ELR (cell line): ENCODE data around the gene AGBL1.

Experiments
- DNase-seq: peaks from one replicate; pipeline ENCODE4 v3.0.0-alpha.2; 2015; ENCODE audit warnings: low read depth

The AGBL1 gene

DNA sequence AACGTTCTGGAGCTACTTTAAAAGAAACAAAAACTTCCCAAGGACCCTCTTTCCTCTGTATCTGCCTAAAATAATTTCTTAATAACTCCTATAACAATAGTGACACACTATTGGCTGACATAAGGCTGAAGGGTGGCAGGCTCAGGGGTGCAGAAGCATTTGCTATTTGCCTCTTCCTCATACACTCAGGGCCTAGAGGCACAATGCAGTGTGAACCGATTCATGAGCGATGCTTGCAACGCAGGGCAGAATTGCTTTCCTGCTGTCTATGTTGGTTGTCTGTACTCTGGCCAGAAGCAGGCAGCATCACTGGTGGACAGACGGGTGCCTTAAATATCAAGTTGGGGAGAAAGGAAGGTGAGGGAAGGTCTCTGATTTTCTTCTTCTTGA lies 157.4 kb downstream of the AGBL1 start:
- DNase-seq = no peak

DNA sequence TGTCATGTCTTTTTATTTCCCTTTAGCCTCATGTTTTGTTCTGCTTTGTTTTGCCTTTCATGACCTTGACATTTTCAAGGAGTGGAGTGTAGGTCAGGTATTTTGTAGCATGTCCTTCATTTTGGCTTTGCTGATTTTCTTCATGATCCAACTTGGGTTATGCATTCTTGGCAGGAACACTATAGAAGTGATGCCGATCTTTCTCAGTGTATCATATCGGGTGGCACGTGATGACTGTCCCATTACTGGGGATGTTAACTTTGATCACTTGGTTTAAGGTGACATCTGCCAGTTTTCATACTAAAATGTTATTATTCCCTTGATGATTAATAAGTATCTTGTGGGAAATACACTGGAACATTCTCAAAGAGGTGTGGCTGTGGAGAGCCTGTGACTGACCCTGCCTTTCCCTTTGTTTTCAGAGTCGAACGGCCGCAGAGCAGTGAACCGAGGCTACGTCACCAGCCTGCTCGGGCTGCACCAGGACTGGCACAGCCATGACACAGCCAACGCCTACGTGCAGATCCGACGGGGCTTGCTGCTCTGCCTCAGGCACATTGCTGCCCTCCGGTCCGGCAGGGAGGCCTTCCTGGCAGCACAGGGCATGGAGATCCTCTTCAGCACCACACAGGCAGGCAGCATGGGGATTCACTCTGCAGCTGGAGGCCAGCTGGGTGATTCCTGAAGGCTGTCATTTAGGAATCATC lies 167.7 kb downstream of the AGBL1 start:
- DNase-seq = no peak

DNA sequence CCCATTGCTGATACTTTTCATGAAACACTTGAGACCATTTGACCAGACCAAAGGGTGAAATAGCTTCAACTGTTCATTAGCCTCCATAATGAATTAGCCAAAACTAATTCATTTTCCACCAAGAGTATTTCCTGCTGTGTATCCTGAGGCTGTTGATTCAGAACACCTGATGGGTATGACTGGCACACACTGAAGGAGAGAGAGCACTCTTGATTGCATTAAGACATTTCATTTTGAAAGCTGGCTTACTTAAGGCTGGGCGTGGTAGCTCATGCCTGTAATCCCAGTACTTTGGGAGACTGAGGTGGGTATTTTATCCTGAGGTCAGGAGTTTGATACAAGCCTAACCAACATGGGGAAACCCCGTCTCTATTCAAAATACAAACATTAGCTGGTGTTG lies 175.6 kb downstream of the AGBL1 start:
- no peak for DNase-seq

DNA sequence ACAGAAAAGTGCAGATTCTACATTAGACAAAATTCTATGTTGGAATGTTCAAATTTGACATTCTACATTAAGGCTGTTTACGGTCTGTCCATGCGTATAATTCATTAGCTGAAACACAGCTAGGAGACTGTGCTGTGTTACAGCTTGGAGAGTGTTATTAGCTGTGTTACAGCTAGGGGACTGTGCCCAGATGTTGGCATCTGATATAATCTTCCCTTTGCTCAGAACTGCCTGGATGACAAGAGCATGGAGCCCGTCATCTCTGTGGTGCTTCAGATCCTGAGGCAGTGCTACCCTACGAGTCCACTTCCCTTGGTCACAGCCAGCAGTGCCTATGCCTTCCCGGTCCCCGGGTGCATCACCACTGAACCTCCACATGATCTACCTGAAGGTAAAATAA lies 177.0 kb downstream of the AGBL1 start:
- DNase-seq = no peak

DNA sequence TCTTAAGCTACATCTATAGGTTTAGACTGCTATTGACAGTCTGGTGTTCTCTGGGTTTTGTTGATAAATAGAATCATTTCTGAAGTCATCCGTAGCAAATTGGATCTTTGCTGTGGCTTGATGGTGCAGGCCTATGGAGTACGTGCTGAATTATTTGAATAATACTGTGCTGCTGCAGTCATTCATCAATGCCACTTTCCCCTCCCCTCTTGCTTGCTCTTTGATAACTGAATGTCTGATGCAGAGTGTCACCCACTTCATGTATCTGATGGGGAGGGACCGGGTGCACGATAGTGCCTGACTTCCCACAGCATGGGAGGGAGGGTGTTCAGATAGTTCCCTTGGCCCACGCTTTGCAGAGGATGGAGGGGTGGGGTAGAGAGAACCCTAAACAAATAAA lies 179.9 kb downstream of the AGBL1 start:
- no peak for DNase-seq

DNA sequence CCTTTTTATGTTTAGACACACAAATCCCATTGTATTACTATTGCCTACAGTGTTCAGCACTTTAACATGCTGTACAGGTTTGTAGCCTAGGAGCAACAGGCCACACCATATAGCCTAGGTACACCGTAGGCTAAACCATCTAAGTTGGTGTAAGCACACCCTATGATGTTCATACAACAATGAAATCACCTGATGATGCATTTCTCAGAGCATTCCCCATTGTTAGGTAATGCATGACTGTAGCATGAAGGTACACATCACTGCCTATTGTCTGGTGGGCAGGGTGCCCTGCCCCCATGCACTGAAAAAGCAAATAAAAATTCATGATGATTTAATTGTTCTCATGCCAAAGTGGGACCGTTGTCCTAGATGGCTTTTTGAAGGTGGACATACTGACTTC lies 183.6 kb downstream of the AGBL1 start:
- no peak for DNase-seq

DNA sequence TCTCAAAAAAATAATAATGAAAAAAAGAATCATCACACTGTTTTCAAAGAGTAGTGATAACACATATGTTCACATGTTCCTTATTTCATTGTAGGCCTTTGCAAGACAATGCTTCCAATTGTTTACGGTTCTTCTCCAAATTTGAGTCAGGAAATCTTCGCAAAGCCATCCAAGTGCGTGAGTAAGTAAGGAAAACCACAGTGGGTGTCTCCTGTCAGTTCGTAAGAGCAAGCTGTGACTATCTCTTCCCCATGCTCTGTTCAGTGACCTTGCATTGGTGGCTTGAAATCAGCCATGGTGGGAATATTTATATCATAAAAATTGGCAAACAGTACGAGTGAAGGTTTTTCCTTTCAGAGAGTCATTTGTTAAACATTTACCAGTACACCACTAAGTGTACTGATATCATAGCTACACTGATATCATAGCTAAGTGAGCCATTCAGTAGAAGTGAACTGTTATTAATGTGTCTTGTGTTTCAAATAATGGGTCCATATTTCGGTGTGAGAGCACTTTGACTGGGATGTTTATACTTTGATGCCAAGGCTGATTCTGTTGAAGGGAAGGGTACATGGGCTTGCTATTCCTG lies 187.3 kb downstream of the AGBL1 start:
- no peak for DNase-seq

DNA sequence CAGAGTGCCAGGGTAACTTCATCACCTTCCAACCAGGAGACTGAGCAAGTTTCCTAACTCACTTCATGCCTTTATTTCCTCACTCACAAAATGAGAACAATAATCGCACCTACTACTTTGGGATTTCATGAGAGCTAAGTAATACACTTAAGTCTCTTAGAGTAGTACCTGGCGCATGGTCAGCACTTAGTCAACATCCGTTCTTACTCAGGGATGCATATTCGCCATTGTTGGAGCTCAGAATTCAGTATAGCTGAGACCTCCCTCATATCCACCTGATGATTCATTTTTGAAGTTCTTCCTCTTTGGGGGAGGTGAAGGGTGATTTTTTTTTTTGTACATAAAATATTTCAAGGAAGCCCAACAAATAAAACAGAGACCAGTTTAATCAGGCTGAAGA lies 188.2 kb downstream of the AGBL1 start:
- DNase-seq = no peak

DNA sequence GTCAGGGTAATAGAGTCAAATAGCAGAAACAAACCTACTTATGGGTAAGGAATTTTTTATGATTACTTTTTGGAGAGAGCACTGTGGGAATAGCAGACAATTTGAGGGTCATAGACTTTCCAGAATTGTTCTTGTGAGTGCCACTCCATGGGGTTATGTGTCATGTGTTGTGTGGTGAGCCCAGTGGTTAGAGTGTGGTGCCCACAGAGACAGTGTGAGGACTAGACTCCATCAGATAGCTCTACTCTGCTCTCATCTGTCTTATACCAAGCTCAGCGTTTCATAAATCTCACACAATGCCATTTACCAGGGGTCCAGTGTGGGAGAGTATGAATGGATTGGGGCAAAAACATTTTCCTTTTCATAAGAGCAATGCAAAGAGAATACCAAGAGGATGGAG lies 188.9 kb downstream of the AGBL1 start:
- no peak for DNase-seq

DNA sequence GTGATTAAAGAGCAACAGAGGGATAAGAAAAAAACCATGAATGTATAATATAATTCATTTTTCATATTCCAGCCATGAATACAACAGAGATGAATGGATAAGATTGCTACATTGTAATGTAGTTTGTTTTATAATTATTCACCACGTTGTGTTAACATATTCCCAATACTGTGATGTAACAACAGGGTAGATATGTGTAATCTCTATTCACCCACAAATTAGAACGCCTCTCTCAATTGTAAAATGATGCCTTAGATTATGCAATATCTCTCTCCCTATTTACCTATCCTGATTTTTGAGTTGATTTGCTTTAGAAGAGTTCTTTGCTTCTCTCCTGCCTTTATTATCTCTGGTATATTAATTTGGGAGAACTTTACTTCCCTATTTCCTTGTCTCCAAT lies 193.6 kb downstream of the AGBL1 start:
- no peak for DNase-seq

DNA sequence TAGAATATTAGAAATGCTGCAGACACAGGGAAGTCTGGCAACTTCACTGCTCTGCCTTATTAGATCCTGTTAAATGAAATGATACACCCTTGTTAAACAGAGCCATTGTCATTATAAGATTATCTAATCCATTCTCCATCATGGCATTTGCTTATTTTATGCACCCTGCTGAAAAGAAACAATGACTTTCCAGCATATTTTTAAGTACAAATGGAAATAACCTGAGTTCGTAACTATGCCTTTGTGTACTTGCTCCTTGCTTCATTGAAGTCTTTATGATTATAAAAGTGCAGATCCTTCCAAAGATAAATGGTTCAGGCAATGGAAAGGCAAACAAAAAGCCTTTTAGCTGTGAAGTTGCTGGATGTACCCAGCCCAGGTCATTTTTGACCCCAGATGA lies 195.7 kb downstream of the AGBL1 start:
- DNase-seq = no peak

DNA sequence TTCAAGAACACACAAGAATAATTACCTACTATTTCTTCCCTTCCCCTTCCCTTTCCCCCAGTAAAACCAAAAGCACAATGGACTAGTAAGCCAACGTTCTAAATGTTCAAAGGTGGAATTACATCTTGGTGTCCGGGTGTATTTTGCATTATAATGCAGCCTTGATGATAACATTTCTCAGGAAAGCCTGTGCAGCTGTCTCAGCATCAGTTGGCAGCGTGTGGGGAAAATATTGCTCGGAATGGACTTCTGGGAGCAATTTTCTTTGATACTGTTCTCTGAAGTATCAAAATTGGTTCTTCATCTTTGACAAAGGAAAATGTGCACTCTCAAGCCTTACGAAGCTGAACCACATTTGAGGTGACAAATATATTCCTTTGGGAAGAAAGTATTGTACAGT lies 198.9 kb downstream of the AGBL1 start:
- DNase-seq = no peak

DNA sequence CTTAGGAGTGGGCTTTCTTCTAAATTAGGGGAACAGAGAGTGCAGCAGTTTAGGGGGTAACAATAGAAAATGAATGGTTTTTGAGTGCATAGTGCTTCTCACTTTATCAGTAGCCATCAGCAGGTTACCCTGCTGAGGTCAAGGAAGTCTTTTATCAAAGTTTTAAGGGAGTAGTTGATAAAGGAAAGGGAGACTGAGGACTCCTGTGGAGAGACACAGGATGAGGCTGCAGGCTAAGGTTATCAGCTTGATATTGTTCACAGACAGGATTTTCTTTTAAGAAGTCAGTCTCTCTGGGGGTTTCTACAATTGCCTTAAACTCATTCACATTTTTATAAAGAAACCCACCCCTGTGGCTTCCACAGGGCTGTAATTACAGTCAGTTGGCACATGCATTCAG lies 205.0 kb downstream of the AGBL1 start:
- DNase-seq = no peak

DNA sequence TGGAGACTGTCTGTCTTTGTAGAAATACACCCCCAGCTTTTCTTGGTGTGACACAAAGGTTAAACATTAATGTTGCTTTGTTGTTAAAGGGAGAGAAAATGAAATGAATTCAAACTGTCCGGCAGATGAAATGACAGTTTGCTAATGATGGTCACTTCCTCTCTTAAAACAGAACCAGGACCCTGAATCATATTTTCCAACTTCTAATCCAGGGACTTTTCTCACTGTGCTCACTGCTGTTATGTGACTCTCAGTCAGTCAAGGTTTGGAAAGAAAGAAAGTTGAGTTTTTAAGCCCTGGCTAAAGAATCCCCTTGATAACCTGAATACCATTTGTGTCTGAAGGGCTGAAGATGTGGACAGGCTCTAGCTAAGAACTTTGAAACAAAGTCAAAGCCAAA lies 215.8 kb downstream of the AGBL1 start:
- DNase-seq = no peak

DNA sequence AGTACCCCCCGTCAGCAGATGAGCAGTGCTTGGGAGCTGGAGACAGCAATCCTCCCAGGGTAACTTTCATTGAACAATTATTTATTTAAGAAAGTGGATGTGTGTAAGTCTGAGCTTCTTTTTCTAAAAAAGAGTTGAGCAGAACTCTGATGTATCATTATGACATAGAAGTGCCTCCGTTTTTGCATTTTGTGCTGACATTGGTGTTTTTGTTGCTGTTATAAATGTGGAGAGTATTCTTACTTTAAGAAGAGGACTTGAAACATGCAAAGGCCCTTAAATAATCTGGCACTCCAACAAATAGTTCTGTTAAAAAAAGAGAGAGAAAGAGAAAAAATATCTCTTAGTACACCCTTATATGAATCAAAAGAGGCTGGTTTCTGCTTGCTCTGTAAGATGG lies 217.1 kb downstream of the AGBL1 start:
- no peak for DNase-seq

DNA sequence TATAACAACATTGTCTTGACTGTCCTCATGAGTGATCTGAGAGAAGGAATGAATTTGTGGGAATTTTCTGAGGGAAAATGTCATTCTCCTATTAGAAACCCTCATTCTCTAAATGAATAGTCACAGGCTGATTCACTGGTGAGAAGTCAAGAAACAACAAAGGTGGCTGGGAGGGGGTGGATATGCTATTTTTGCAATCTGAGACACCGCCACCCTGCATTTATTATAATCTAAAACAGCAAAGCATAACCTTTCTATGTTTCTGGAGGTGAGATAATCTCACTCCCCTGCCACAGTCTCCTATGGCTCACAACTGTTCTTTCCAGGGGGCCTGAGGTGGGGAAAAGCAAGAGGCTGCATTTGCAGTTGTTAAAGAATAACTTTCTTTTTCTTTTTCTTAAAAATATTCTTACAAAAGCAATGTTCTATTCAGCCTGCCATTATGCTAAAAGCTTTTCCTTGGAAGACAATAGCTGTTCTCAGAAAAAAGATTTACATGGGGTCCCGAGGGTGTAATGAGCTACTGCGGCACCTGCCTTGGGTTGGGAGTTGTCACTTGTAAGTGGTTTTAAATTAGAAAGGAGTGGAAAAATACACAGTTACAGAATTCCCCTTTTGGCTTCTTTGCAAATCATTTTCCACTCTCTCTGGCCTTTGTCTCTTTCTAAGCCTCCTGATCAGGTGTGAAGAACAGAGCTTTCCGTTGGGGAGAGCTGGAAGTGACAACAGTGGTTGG lies 220.9 kb downstream of the AGBL1 start:
- no peak for DNase-seq

DNA sequence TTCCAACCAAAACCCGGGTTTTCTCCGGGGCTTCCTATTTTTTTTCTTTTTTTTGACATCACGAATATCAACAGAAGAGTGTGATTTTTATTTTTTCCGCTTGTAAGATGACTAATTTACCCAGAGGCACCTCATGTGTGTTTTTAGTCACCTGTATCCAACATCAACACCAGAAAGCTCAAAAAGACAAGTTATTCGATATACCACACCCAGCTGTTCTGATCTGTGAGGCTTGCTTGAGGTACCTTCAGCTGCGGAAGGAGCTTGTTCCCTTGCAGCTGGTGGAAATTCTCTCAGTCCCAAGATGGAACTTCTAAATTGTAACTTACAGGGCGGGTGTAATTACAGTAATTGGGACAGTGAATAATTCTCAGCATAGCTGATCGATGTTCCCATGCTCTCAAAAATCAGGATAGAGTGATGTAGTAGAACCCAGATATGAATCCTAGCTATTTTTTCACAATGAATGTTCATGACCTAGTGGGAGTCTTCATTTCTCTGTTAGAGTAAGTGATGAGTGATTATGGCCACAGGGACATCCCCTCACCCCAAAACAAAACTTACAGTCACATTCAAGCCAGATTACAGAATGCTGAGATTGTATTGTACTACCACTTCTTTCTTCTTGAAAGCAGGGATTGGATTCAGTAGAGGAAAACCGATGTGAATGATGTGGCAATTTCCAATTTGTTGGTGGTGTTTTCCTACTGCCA lies 232.1 kb downstream of the AGBL1 start:
- no peak for DNase-seq

DNA sequence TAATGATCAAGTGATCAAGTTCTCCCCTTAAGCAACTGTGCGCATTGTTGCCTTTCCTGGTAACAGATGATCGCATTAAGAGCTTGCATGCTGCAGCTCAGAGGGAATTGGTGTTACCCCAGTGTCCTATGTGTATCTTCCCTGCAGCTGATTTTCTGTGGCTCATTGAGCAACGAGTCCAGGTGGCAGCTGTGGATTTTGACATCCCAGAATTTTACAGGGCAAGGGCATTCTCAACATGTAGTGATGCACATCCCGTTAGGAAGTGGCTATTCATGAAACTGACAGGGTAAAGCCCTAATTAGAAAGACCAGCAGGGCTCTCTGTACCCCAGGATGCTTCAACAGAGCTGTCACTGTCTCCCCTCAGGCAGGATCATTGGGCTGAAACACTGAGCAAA lies 232.8 kb downstream of the AGBL1 start:
- no peak for DNase-seq

DNA sequence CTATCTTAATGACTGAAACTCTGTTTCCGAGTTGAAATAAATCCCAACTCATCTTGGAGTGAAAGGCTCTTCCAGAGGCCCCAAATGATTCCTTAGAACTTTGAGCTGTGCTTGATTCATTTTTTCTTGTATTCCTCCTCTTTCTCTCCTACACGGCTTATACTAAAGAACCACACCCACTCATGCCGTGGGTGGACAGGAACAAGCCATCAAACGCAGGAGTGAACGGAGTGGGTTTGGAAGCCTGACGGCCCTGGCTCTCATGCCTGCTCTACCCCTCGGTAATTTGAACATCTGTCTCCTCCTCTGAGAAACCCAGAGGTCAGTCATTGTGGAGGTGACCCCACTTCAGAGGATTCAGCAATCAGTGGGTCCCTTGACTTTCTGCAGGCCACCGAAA lies 236.5 kb downstream of the AGBL1 start:
- no peak for DNase-seq

DNA sequence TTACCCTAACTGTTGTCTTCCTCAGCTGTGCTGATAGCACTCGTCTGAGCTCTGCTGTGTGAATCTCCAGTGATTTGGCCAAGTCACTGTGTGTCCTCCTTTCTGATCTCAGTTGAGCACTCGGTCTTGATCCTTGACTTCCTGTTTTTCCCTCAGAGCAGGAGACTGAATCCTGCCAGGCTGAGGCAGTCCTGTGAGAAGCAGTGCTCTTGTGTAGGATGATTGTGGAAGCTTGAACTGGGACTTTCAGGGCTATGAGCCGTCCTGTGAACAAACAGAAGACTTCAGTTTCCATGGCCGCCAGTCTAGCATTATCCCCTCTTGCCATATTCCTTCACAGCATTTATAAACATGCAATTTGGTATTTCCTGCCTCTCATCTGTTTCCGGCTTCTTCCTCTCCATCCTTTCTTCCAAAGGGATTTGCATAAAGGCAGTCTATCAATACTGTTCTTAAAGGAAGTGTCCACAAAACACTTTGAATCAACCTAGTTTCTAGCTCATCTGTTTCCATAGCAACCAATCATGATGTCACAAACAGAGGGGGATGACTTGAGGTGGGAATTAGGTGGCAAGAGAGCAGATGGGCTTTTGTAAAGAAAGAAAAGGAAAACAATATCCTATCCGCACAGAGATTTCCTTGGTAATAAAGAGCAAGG lies 237.2 kb downstream of the AGBL1 start:
- no peak for DNase-seq

DNA sequence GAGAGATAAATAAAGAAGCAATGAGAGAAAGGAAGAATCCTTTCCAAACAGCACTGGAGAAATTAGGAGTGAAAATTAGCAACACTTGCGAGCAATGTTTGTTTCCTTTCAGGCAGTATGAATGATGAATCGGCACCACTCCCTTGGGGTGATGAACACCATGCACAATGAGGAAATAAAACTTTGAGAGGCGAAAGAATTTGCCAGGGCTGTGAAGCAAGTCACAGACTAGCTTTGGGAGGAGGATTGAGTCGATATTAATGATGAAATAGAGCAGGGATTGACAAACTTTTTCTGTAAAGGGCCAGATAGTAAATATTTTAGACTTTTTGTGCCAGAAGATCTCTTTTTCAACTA lies 237.7 kb downstream of the AGBL1 start:
- DNase-seq = no peak

DNA sequence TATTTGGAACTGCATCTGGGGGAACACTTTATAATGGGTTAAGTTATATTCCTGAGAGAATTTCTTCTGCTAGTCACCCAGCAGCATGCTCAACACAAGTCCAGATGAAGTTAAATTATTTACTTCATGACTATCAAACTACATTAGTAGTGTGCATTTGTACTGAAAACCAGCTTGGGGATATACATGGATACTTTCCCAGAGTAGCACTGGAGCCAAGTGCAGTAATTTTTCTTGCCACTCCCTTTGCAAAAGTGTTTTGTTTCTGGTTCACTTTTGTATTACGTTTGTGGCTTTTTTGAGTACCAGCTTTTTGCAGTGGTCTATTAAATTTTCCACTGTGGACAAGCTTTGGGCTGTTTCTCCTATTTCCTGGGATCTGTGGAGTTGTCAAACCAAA lies 243.0 kb downstream of the AGBL1 start:
- no peak for DNase-seq
